ENCODE data around the gene RPL19.
"Not testable (repeated sequence)": the region's sequence is repeated elsewhere in the genome, so short reads cannot be mapped to it uniquely, and the experiment has no call there.

The RPL19 gene

GRCh38 chr17:39244016-39244599 lies 44.0 kb downstream of the RPL19 start:
- no peak for DNase-seq (ENCODE audit: low read depth)

GRCh38 chr17:39244600-39245570 lies 44.8 kb downstream of the RPL19 start:
- peak; percentile 80 for DNase-seq (ENCODE audit: low read depth)

GRCh38 chr17:39246274-39246673 lies 46.2 kb downstream of the RPL19 start:
- DNase-seq (ENCODE audit: low read depth): no peak

GRCh38 chr17:39250076-39250475 lies 50.0 kb downstream of the RPL19 start:
- not testable (repeated sequence) for DNase-seq (ENCODE audit: low read depth)

- no peak for DNase-seq (ENCODE audit: low read depth)
Observed at GRCh38 chr17:39251997-39252396, 51.9 kb downstream of the RPL19 start.

GRCh38 chr17:39252788-39253460 lies 52.8 kb downstream of the RPL19 start:
- no peak for DNase-seq (ENCODE audit: low read depth)
